HEK293 (cell line): Measurements from ENCODE around the gene MICAL3.

Source experiments
- CTCF ChIA-PET: fragments of 350-600 bp; formaldehyde crosslinking; extraction: SDS; loops from one replicate; lab custom pipeline; 2021; ENCODE audit warnings: antibody characterized with exemption; lab: Yijun Ruan, JAX
- POLR2A ChIA-PET: fragments of 300-600 bp; formaldehyde crosslinking; extraction: SDS; loops from one replicate; lab custom pipeline; 2020; ENCODE audit warnings: antibody characterized with exemption, inconsistent platforms; lab: Yijun Ruan, JAX
- H3K27ac ChIP-seq: fragments of 200-500 bp; sonication (Bioruptor generic); 2 replicates; pipeline ENCODE4 v1.5.1; 2014; ENCODE audit warnings: low read depth, low read length, control low read depth, inconsistent platforms; ENCODE audit errors: extremely low read depth
- H3K36me3 ChIP-seq, 2 experiments: fragments of 200-500 bp in 1 of 2; sonication (Bioruptor generic) in 1 of 2; 1 replicate in 1 of 2; 2 replicates in 1 of 2; pipeline ENCODE4 v1.5.1; 2014 to 2017; ENCODE audit warnings: inconsistent platforms in 2 of 2, low read length in 2 of 2; ENCODE audit not compliant: control insufficient read depth in 2 of 2, insufficient read depth in 1 of 2
- H3K4me1 ChIP-seq: fragments of 200-500 bp; sonication (Bioruptor generic); 2 replicates; pipeline ENCODE4 v1.5.1; 2014; ENCODE audit warnings: mild to moderate bottlenecking, low read length, inconsistent platforms; ENCODE audit not compliant: control insufficient read depth, insufficient read depth
- H3K4me3 ChIP-seq: 2 replicates; pipeline ENCODE4 v1.5.1; 2011; ENCODE audit warnings: low read depth, mild to moderate bottlenecking, control low read depth, low read length, moderate library complexity
- H3K9me3 ChIP-seq: fragments of 200-500 bp; sonication (Bioruptor generic); 2 replicates; pipeline ENCODE4 v1.5.1; 2014; ENCODE audit warnings: low read depth, low read length, inconsistent platforms; ENCODE audit not compliant: control insufficient read depth, insufficient read depth
- EGR2 ChIP-seq: fragments of 450-650 bp; formaldehyde crosslinking; IDR thresholded peaks from 2 replicates; pipeline ENCODE4 v1.5.1; 2016; ENCODE audit warnings: low read depth, missing biosample characterization, missing genetic modification characterization
- ZBTB10 ChIP-seq: fragments of 450-650 bp; formaldehyde crosslinking; IDR thresholded peaks from 2 replicates; pipeline ENCODE4 v1.5.1; 2016; ENCODE audit warnings: missing biosample characterization, missing genetic modification characterization
- ZEB2 ChIP-seq: fragments of 450-650 bp; formaldehyde crosslinking; IDR thresholded peaks from 2 replicates; pipeline ENCODE4 v1.5.1; 2016; ENCODE audit warnings: missing biosample characterization, missing genetic modification characterization
- ZNF132 ChIP-seq: fragments of 450-650 bp; formaldehyde crosslinking; IDR thresholded peaks from 2 replicates; pipeline ENCODE4 v1.5.1; 2017; ENCODE audit warnings: missing biosample characterization, missing genetic modification characterization, borderline replicate concordance
- ZNF184 ChIP-seq: fragments of 450-650 bp; IDR thresholded peaks from 2 replicates; pipeline ENCODE4 v1.5.1; 2018; ENCODE audit warnings: missing biosample characterization, mild to moderate bottlenecking, missing genetic modification characterization
- ZNF24 ChIP-seq: fragments of 450-650 bp; formaldehyde crosslinking; IDR thresholded peaks from 2 replicates; pipeline ENCODE4 v1.5.1; 2016; ENCODE audit warnings: missing biosample characterization, missing genetic modification characterization
- ZNF335 ChIP-seq: fragments of 450-650 bp; formaldehyde crosslinking; conservative IDR thresholded peaks from 2 replicates; pipeline ENCODE4 v1.5.1; 2016; ENCODE audit warnings: missing biosample characterization, missing genetic modification characterization
- ZNF366 ChIP-seq: fragments of 450-650 bp; formaldehyde crosslinking; conservative IDR thresholded peaks from 2 replicates; pipeline ENCODE4 v1.5.1; 2016; ENCODE audit warnings: missing biosample characterization, missing genetic modification characterization
- ZNF488 ChIP-seq: fragments of 450-650 bp; formaldehyde crosslinking; IDR thresholded peaks from 2 replicates; pipeline ENCODE4 v1.5.1; 2016; ENCODE audit warnings: missing biosample characterization, missing genetic modification characterization
- ZNF518A ChIP-seq: fragments of 450-650 bp; formaldehyde crosslinking; conservative IDR thresholded peaks from 2 replicates; pipeline ENCODE4 v1.5.1; 2016; ENCODE audit warnings: low read depth, missing biosample characterization, missing genetic modification characterization
- ZNF521 ChIP-seq: fragments of 450-650 bp; formaldehyde crosslinking; IDR thresholded peaks from 2 replicates; pipeline ENCODE4 v1.5.1; 2017; ENCODE audit warnings: missing biosample characterization, mild to moderate bottlenecking, missing genetic modification characterization
- ZNF624 ChIP-seq: fragments of 450-650 bp; formaldehyde crosslinking; IDR thresholded peaks from 2 replicates; pipeline ENCODE4 v1.5.1; 2017; ENCODE audit warnings: missing biosample characterization, missing genetic modification characterization
- ZNF707 ChIP-seq: fragments of 450-650 bp; formaldehyde crosslinking; IDR thresholded peaks from 2 replicates; pipeline ENCODE4 v1.5.1; 2016; ENCODE audit warnings: missing biosample characterization, missing genetic modification characterization
- ZNF76 ChIP-seq: fragments of 450-650 bp; formaldehyde crosslinking; IDR thresholded peaks from 2 replicates; pipeline ENCODE4; 2016; ENCODE audit warnings: low read depth, missing biosample characterization, missing genetic modification characterization, borderline replicate concordance
- ZSCAN30 ChIP-seq: fragments of 450-650 bp; IDR thresholded peaks from 2 replicates; pipeline ENCODE4 v1.5.1; 2018; ENCODE audit warnings: missing biosample characterization, mild to moderate bottlenecking, missing genetic modification characterization, moderate library complexity
- TF ChIP-seq, protein P1 (sequence below): fragments of 450-650 bp; formaldehyde crosslinking; IDR thresholded peaks from 2 replicates; pipeline ENCODE4 v1.5.1; 2017; ENCODE audit warnings: missing biosample characterization, mild to moderate bottlenecking, missing genetic modification characterization, moderate library complexity
- TF ChIP-seq, protein P2 (sequence below): sonication (generic); formaldehyde crosslinking; IDR thresholded peaks from 2 replicates; pipeline ENCODE4 v1.8.1; 2022; ENCODE audit warnings: mild to moderate bottlenecking, moderate library complexity, missing genetic modification reagents

Gene MICAL3

GRCh38 chr22:17831501-17832251 lies 192.7 kb downstream of the MICAL3 start (continued):
- TF ChIP-seq ZNF24 (tag by site-specific recombination) (no peak), ZNF488 (tag by site-specific recombination) (no peak), ZNF521 (tag by site-specific recombination) (no peak), EGR2 (tag by site-specific recombination) (no peak), ZNF518A (tag by site-specific recombination) (no peak)
- TF ChIP-seq, protein P1, sequence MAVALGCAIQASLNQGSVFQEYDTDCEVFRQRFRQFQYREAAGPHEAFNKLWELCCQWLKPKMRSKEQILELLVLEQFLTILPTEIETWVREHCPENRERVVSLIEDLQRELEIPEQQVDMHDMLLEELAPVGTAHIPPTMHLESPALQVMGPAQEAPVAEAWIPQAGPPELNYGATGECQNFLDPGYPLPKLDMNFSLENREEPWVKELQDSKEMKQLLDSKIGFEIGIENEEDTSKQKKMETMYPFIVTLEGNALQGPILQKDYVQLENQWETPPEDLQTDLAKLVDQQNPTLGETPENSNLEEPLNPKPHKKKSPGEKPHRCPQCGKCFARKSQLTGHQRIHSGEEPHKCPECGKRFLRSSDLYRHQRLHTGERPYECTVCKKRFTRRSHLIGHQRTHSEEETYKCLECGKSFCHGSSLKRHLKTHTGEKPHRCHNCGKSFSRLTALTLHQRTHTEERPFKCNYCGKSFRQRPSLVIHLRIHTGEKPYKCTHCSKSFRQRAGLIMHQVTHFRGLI (tag by site-specific recombination), result no peak
- TF ChIP-seq, all 188 proteins: peak for 2

GRCh38 chr22:17830043-17830961 lies 194.1 kb downstream of the MICAL3 start:
- no peak overlapping the region for H3K27ac ChIP-seq
- TF ChIP-seq ZNF335 (tag by site-specific recombination), result peak; percentile 88
- TF ChIP-seq ZEB2, result no peak
- no peak for TF ChIP-seq ZNF707 (tag by site-specific recombination)
- no peak for TF ChIP-seq ZNF184 (tag by site-specific recombination)
- TF ChIP-seq ZNF624 (tag by site-specific recombination), result no peak
- no peak for TF ChIP-seq ZNF366 (tag by site-specific recombination)
- TF ChIP-seq, protein P2, sequence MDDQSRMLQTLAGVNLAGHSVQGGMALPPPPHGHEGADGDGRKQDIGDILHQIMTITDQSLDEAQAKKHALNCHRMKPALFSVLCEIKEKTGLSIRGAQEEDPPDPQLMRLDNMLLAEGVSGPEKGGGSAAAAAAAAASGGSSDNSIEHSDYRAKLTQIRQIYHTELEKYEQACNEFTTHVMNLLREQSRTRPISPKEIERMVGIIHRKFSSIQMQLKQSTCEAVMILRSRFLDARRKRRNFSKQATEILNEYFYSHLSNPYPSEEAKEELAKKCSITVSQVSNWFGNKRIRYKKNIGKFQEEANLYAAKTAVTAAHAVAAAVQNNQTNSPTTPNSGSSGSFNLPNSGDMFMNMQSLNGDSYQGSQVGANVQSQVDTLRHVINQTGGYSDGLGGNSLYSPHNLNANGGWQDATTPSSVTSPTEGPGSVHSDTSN (CRISPR knock-in tag), result no peak; the same call in 1 of the 2 replicates
- TF ChIP-seq ZBTB10, result no peak
- TF ChIP-seq ZSCAN30 (tag by site-specific recombination), result no peak
- no peak for TF ChIP-seq ZNF76 (tag by site-specific recombination)
- no peak for TF ChIP-seq ZNF132

More at GRCh38 chr22:17830043-17830961, 194.1 kb downstream of the MICAL3 start:
- POLR2A ChIA-PET, result interaction anchor here (0.9 to 1.7 kb wide), 2 partner anchors 246 to 247 kb away, joined by 5 read pairs; partner anchors contain the start of gene PEX26
- Histone ChIP-seq H3K9me3 (no peaks in the 10 kb centered on the region), H3K4me1 (no peaks in the 10 kb centered on the region), H3K4me3 (no peak overlapping the region), H3K36me3 (peaks cover 0 to 59% of the 10 kb centered on the region in 2 experiments; a peak in 2 of 3 replicates)
- CTCF ChIA-PET, result interaction anchor here (0.6 to 10.1 kb wide), 61 partner anchors 8 to 756 kb away, joined by 3 to 279 read pairs (median 4); partner anchors contain the start of genes MICAL3 and PEX26
